Measurements from ENCODE around the gene ANKHD1.
"Not testable (repeated sequence)": the region's sequence is repeated elsewhere in the genome, so short reads cannot be mapped to it uniquely, and the experiment has no call there.

Gene ANKHD1

DNA sequence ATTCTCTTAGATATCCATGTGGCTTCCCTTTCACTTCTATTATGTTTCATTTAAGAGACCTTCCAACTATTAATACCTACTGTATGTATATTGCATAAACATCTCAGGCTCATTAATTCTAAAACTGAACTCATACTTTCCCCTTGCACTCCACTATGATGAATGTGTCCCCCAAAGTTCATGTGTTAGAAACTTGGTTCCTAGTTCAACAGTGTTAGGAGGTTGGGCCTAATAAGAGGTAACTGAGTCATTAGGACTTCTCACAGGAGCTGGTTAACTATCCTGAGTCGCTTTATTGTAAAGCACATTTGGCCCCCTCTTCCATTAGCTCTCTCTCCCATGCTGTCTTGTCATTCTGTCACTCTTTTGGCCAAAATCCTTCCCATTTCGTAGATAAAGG, 22.0 kb downstream of the ANKHD1 start:
- DNase-seq, result no peak

DNA sequence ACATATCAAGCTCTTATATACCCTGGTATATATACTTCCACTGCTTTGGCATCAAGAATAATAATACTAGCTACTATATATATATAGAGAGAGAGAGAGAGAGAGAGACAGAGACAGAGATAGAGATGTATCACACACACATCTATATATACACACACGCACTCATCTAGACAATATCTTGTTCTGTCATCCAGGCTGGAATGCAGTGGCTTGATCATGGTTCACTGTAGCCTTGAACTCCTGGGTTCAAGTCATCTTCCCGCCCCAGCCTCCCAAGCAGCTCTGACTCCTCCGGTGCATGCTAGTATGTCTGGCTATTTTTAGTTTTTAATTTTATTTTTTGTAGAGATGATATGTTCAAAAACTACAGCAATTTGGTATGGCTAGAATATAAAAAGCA, 22.5 kb downstream of the ANKHD1 start:
- no peak for DNase-seq

GRCh38 chr5:140427726-140428125, 26.1 kb downstream of the ANKHD1 start:
- DNase-seq, result not testable (repeated sequence)

DNA sequence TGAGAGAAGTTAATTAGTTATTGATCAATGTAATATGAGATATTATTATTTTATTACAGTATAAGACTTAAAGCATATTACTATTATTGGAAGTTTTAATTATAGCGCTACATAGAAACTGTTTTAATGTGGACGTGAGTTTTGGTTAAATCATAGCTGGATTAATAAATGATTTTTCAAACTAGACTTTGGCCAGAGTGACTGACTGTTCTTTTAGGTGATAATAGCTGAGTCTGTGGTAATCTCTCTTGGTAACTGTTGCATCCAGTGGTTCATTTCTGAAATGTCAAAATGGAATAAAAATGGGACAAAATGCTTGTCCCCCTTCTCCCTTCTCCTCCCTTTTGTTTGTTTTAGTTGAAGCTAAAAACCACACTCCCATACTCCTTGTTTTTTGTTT, 28.1 kb downstream of the ANKHD1 start:
- DNase-seq, result no peak

GRCh38 chr5:140432212-140432611, 30.6 kb downstream of the ANKHD1 start:
- DNase-seq, result no peak

DNA sequence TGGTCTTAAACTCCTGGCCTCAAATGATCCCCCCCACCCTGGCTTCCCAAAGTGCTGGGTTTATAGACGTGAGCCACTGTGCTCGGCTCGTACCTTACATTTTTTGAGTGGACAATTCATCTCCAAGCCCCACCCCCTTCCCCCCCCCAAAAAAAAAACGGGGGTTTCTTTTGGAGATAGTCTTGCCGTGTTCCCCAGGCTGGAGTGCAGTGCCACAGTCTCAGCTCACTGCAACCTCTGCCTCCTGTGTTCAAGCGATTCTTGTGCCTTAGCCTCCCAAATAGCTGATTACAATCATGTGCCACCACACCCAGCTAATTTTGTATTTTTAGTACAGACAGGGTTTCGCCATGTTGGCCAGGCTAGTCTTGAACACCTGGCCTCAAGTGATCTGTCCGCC, 31.3 kb downstream of the ANKHD1 start:
- DNase-seq, result no peak

DNA sequence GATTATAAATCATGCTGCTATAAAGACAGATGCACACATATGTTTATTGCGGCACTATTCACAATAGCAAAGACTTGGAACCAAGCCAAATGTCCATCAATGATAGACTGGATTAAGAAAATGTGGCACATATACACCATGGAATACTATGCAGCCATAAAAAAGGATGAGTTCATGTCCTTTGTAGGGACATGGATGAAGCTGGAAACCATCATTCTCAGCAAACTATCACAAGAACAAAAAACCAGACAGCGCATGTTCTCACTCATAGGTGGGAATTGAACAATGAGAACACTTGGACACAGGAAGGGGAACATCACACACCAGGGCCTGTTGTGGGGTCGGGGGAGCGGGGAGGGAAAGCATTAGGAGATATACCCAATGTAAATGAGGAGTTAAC, 55.7 kb downstream of the ANKHD1 start:
- not testable (repeated sequence) for DNase-seq

GRCh38 chr5:140466981-140467742, 65.5 kb downstream of the ANKHD1 start:
- no peak for DNase-seq

DNA sequence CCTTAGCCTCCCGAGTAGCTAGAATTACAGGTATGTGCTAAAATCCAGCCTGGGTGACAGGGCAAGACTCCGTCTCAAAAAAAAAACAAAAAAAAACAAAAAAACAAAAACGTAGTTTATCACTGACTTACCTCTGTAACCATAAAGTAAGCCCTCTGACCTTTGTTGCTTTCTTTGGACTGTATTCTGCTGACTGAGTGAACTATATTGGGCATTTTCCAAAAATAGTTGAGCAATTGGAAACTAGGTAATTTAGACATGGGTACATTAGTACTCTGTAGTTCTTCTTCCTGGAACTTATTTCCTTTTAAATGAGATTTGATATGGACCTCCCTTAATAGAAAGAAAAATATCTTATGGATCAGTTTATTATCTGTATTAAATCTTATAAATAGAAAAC, 66.6 kb downstream of the ANKHD1 start:
- DNase-seq, result no peak

DNA sequence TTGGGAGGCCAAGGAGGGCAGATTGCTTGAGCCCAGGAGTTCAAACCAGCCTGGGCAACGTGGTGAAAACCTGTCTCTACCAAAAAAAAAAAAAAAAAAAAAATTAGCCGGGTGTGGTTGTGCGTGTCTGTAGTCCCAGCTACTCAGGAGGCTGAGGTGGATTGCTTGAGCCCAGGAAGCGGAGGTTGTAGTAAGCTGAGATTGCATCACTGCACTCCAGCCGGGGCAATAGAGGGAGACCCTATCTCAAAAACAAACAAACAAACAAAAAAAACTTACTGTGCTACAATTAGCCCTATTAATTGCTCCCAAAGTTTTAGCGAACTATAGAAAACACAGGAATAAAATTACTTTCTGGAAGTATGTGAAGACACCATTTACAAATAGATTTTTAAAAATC, 67.6 kb downstream of the ANKHD1 start:
- DNase-seq, result no peak

DNA sequence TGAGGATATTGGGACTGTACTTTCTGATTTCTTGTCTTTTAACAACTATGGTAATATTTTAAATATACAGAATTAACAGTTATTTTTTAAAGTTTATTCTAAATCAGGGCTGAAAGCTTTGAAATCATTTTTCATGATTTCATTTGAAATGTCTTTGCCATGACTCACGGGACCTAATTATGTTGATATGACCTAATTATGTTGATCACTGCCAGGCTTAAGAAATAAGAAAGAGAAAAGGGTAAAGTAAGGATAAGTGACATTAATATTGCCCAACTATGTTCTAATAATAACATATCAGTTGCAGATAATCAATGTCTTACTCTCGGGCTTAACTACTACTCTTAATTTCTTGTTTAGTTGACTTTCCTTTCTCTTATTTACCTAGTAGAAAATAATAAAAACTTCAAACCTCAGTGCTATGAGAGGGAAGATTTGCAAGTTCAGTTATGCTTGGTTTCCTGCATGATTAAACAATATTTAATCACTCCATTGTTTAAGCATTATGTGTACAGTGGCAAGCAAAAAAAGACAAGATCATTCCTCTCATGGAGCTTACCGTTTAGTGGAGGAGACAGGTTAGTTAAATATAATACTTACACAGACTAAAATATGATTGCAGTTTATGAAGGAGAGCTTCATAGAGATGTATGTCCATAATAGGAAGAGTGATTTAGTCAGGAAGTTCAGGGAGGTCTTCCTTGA, 78.8 kb downstream of the ANKHD1 start:
- no peak for DNase-seq

GRCh38 chr5:140481758-140482157, 80.1 kb downstream of the ANKHD1 start:
- DNase-seq, result no peak

GRCh38 chr5:140483055-140483454, 81.4 kb downstream of the ANKHD1 start:
- no peak for DNase-seq

DNA sequence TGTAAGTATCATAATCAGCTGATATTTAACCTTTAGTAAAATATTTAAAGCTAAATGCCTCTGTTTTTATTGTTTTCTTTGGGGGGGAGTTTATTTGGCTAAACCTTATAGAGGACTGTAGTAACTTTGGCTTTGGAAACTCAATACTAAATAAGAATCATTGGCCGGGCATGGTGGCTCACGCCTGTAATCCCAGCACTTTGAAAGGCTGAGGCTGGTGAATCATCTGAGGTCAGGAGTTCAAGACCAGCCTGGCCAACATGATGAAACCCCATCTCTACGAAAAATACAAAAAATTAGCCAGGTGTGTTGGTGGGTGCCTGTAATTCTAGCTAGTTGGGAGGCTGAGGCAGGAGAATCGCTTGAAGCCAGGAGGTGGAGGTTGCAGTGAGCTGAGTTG, 86.5 kb downstream of the ANKHD1 start:
- not testable (repeated sequence) for DNase-seq

GRCh38 chr5:140488914-140489313, 87.3 kb downstream of the ANKHD1 start:
- no peak for DNase-seq

DNA sequence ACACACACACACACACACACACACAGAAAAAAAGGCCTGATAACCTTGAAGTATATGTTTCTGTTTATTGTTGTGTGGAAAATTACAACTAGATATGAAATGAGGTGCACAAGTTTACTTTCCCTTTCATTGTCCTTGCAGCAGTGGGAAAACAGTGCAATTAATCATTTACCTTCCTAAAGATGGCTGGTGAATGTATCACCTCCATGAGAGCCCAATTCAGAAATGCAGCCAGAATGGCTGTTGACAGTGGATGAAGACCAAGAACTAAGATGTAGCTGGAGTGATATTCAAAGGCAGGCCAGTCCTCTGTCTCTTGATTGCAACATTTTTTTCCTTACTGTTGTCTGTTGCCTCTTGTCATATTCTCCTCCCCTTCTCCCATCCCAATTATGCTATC, 96.3 kb downstream of the ANKHD1 start:
- DNase-seq, result no peak

- no peak for DNase-seq
Measured at GRCh38 chr5:140498591-140498990, 97.0 kb downstream of the ANKHD1 start.

DNA sequence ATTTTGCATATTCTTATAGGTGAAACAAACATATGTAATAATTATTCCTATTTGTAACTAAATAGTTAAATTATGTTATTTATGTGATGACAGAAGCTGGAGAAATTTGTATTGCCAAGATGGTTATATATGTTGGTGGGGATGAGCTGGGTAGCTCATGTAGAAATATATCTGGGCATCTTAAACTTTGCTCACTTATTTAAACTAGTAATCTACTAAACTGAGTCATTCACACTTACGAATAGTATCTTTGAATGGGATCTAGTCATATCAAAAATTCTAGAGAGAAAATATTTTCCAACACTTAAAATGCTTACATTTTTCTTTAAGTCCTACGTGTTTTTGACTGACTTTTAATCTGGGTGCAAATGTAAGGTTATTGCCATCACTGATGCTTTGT, 101.2 kb downstream of the ANKHD1 start:
- DNase-seq, result no peak

DNA sequence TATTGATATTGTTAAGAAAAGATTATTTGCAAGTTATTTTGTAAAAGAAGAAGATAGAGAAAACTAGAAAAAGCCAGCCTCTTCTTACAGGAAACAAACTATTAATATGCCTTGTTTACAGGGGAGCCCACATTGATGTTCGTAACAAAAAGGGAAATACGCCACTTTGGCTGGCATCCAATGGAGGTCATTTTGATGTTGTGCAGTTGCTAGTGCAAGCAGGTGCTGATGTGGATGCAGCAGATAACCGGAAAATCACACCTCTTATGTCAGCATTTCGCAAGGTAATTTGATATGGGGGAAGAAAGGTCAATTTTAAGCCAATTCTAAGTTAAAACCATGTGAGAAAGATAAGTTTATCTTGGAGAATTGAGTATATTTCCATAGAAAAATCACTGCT, 108.3 kb downstream of the ANKHD1 start:
- no peak for DNase-seq

DNA sequence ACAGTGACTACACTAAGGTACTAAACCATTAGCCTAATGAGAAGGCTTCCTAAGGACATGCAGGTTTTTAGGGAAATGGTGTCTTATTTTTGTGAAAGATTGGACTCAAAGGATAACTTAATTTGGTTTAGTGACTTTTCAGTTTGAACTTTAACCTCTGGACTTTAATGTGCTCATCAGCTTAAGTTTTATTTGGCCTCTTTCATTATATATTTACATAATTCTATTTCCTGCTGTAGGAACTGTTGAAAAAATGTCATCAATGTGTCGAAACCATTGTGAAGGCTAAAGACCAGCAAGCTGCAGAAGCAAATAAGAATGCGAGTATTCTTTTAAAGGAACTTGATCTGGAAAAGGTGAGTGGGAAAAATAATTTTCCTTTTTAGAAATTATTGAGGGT, 111.5 kb downstream of the ANKHD1 start:
- DNase-seq, result no peak

DNA sequence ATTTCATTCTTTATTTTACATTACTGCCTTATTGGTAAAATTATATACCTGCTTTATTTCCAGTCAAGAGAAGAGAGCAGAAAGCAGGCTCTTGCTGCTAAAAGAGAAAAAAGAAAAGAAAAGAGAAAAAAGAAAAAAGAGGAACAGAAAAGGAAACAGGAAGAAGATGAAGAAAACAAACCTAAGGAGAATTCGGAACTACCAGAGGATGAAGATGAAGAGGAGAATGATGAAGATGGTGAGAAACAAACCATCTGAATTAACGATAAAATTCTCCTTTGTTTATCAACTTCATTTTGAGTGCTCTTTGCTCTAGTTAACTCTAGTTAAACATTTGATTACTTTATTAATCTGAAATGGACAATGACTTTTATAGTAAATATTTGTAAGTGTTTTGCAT, 122.4 kb downstream of the ANKHD1 start:
- no peak for DNase-seq

DNA sequence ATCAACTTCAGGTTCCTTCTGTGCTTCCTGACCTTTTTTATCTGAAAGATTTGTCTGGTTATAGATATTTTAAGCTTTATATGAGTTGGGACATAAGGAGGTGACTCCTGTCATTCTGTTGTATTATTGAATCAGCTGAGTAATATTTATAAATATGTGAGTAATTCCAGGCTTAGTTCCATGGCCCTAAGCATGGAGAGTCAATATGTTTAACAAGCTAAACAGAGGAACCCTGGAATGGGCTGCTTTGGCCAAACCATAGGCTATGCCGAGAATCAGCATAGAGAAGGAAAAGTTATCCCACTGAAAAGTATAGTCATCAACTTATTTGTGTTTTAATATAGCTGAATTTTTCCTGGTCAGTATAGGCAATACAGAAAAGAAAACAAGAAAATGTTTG, 138.6 kb downstream of the ANKHD1 start:
- DNase-seq, result no peak

GRCh38 chr5:140542972-140543371, 141.3 kb downstream of the ANKHD1 start:
- DNase-seq, result no peak

GRCh38 chr5:140544986-140545385, 143.4 kb downstream of the ANKHD1 start:
- DNase-seq, result no peak

DNA sequence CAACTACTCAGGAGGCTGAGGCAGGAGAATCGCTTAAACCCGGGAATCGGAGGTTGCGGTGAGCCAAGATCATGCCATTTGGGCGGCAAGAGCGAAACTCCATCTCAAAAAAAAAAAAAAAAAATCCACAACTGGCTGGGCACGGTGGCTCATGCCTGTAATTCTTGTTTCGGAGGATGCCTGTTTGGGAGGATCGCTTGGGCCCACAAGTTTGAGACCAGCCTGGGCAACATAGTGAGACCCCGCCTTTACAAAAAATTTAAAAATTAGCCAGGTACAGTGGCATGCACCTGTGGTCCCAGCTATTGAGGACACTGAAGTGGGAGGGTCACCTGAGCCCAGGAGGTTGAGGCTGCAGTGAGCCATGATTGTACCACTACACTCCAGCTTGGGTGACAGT, 144.0 kb downstream of the ANKHD1 start:
- DNase-seq, result no peak
